ENCODE measurements around the gene PTGR2. TPM values are rescaled to one million over a fixed set of nuclear protein-coding genes. Genes with fewer than 3 reads are reported as not detected.

The PTGR2 gene
- total RNA-seq, 1 experiment from 2014 or later, result 6.7 TPM

GRCh38 chr14:73873660-73874059 is 22.0 kb downstream of the PTGR2 start:
- Histone ChIP-seq H3K56ac (ENCODE audit: insufficient read length, low read depth, low read length) (no peak overlapping the region), H3K18ac (ENCODE audit: insufficient read length, low read depth, low read length) (no peak overlapping the region), H3K4ac (ENCODE audit: low read depth, low read length) (no peak overlapping the region), H3K79me1 (ENCODE audit: insufficient read depth, low read depth, low read length, poor library complexity, severe bottlenecking) (no peaks in the 10 kb centered on the region), H3K27me3 (ENCODE audit: insufficient read depth, low read length) (no peaks in the 10 kb centered on the region), H3K9ac (ENCODE audit: extremely low read depth, insufficient read length, low read length) (no peak overlapping the region), H2BK12ac (ENCODE audit: insufficient read length, low read depth, low read length) (no peak overlapping the region), H3K23me2 (ENCODE audit: insufficient read length, low read depth, low read length, poor library complexity, severe bottlenecking) (no peaks in the 10 kb centered on the region), H2BK5ac (ENCODE audit: insufficient read length, low read length) (no peak overlapping the region), H3K4me1 (ENCODE audit: insufficient read depth, low read length) (no peaks in the 10 kb centered on the region), H4K5ac (ENCODE audit: insufficient read length, low read depth, low read length) (no peak overlapping the region), H3K14ac (ENCODE audit: insufficient read depth, low read length) (no peak overlapping the region), H3K4me2 (ENCODE audit: insufficient read depth, insufficient read length, low read length) (no peak overlapping the region), H3T11ph (ENCODE audit: low read length) (no peak overlapping the region), H3K23ac (ENCODE audit: insufficient read length, low read depth, low read length) (no peak overlapping the region), H3K9me3 (ENCODE audit: control insufficient read depth, low read depth, low read length) (no peaks in the 10 kb centered on the region), H3K79me2 (ENCODE audit: insufficient read depth, low read length) (no peaks in the 10 kb centered on the region; the same call in 1 of the 2 replicates), H4K20me1 (ENCODE audit: control insufficient read depth, insufficient read depth, insufficient read length) (no peaks in the 10 kb centered on the region), H2BK15ac (ENCODE audit: low read depth, low read length) (no peak overlapping the region), H2AK5ac (ENCODE audit: insufficient read length, low read length) (no peak overlapping the region), H2BK20ac (ENCODE audit: low read depth, low read length, poor library complexity, severe bottlenecking) (no peak overlapping the region), H2AFZ (ENCODE audit: low read length) (no peak overlapping the region), H3K27ac (ENCODE audit: insufficient read length, low read depth, low read length) (no peak overlapping the region), H4K91ac (ENCODE audit: insufficient read length, low read depth, low read length) (no peak overlapping the region), H2BK120ac (ENCODE audit: low read depth, low read length, poor library complexity, severe bottlenecking) (no peak overlapping the region), H4K8ac (replicated peaks; ENCODE audit: insufficient read length, low read depth, low read length) (no peak overlapping the region)
- DNase-seq, result no peak
- Mint-ChIP-seq H3K4me3 (no peak overlapping the region; a peak in 1 of 5 replicates), H3K9me3 (no peaks in the 10 kb centered on the region), H3K4me1 (peaks cover 4 to 5% of the 10 kb centered on the region in 2 experiments; a peak in 3 of 4 replicates), H3K36me3 (ENCODE audit: insufficient read depth in 1 of 3, low read depth in 3 of 3) (peaks cover 2 to 8% (median 4%) of the 10 kb centered on the region in 3 experiments; a peak in 4 of 7 replicates), H3K27ac (no peak overlapping the region), H3K27me3 (ENCODE audit: low read depth) (no peaks in the 10 kb centered on the region)
- no CpG with 5 or more reads among the region's 3 CpGs for WGBS (ENCODE audit: extremely low coverage, insufficient read length, low lambda C conversion rate)
- no peak for TF ChIP-seq CTCF (conservative IDR thresholded peaks at IDR 0.05)
